GM19395 (cell line): ENCODE results near the gene SREK1.
A peak's percentile ranks its signal among the peaks of the same experiment; 100 is the strongest.
"Not testable (repeated sequence)": the region's sequence is repeated elsewhere in the genome, so short reads cannot be mapped to it uniquely, and the experiment has no call there.

Source experiments
- ATAC-seq: cut with Tn5 transposase; IDR thresholded peaks from one replicate; pipeline ENCODE4 v1.9.1; 2021; ENCODE audit warnings: mild to moderate bottlenecking, moderate library complexity; ENCODE audit not compliant: unreplicated experiment

The SREK1 gene

GRCh38 chr5:66144074-66144833 is at the start of gene SREK1:
TSS of gene SREK1 (plus strand) at chr5:66144300. CDS start at chr5:66144377, 77 bp downstream.
- ATAC-seq, result peak; percentile 90

DNA sequence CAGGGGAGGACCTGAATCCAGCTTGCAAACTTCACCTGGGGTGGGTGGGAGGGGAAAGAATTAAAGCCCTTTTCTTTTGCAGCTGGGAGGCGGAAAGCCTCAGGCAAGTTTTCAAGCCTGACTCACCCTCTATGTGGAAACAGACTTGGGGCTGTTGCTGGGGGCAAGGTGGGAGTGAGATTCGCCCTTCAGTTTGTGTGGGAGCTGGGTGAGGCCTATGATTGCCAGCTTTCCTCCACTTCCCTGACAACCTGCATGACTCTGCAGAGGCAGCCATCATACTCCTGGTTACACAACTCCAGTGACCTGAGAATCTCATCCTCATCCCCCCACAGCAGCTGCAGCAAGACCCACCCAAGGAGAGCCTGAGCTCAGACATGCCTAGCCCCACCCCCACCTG is 43.2 kb upstream of the SREK1 start:
- no peak for ATAC-seq

DNA sequence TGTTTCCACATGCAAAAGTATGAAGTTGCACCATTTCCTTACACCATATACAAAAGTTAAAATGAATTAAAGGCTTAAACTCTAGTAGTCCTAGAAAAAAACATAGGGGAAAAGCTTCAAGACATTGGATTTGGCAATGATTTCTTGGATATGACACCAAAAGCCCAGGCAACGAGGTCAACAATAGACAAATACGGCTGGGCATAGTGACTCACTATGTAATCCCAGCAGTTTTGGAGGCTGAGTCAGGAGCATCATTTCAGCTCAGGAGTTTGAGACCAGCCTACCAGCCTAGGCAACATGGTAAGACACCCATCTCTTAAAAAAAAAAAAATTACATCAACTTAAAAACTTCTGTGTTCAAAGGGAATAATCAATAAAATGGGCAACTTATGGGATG is 30.9 kb upstream of the SREK1 start:
- no peak for ATAC-seq

- ATAC-seq, result no peak
These were observed 25.8 kb upstream of the SREK1 start for GRCh38 chr5:66118304-66118703.

DNA sequence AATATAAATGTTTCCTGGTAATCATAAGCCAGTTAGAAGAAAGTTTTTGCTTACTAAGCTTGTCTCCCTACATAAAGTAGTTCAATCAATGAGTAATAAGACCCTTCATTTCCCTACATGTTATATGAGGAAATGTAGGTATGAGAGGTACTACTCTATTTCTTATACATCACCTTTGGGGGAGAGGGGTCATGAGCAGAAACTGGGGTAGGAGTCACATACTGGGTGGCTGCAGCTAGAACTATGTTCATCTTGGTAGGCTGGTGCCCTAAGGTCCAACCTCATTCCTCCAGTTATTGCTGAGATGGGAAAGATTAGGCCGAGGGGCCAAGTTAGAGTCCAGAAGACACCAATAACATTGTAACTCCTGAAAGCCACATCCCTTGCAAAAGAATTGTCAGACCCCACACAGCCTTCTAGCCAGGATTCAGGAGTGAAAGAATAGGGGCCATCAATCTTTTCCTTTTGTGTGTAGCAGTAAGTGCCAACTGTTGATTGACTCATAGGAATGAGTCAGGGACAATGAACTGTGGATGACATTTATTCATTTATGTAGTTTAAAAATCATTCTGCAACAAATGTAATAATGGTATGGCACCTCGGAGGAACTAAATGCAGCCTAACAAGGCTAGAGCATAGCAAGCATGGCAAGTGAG is 21.6 kb upstream of the SREK1 start:
- ATAC-seq, result no peak

- ATAC-seq, result no peak
These were observed 15.0 kb upstream of the SREK1 start for GRCh38 chr5:66129144-66129543.

- no peak for ATAC-seq
These were observed 13.6 kb upstream of the SREK1 start for GRCh38 chr5:66130493-66130892.

DNA sequence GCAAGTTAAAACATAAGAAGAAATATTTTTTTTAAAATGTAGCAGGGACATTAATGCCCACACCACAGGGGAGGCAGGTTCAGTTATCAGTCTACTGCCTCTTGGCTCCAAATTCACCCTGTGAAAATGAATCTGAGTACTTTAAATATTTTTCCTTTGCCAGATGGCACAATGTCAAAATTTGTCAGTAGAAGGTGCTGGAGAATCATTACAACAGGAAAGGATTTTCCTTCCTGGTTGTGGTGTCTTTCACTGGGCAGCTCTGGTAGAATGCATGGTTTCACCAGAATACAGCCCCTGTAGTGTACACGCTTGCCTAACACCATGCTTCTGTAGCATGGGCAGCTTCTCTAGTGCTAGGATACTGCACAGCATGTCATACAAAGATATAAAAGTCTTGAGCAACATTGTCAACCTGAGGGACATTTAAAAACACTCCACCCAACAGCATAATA is 9.7 kb upstream of the SREK1 start:
- no peak for ATAC-seq

GRCh38 chr5:66136053-66136452 is 8.0 kb upstream of the SREK1 start:
- ATAC-seq, result no peak

DNA sequence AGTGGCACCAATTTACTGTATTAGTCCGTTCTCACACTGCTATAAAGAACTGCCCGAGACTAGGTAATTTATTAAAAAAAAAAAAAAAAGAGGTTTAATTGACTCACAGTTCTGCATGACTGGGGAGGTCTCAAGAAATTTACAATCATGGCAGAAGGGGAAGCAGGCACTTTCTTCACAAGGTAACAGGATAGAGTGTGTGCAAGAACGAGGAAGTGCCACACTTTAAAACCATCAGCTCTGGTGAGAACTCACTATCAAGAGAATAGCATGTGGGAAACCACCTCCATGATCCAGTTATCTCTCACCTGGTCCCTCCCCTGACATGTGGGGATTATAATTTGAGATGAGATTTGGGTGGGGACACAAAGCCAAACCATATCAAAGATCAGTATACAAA is 7.2 kb upstream of the SREK1 start:
- not testable (repeated sequence) for ATAC-seq

GRCh38 chr5:66138637-66139317 is 5.3 kb upstream of the SREK1 start:
- ATAC-seq, result peak; percentile 65

GRCh38 chr5:66139318-66139712 is 4.8 kb upstream of the SREK1 start:
- no peak for ATAC-seq

GRCh38 chr5:66142417-66142816 is 1.7 kb upstream of the SREK1 start:
- ATAC-seq, result no peak

- ATAC-seq, result peak; percentile 36
These were observed 527 bp upstream of the SREK1 start for GRCh38 chr5:66143473-66144073.

- peak; percentile 62 for ATAC-seq
These were observed 812 bp downstream of the SREK1 start for GRCh38 chr5:66144834-66145390.

DNA sequence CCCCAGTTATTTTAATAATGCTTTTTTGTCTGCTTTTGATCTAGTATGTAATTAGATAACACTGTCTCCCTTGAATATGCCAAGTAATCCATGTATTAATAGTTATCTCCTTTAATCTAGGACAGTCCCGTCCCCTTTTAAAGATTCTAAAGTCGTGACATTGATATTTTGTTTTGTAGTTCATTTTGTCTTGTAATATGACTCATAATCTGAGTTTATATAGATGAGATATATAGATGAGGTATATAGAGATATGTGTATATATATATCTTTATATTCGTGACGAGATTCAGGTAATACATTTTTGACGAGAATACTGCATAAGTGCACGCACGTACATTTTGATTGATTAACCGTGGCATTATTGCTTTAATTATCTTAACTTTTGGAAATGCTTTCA is 1.6 kb downstream of the SREK1 start:
- ATAC-seq, result no peak

- no peak for ATAC-seq
These were observed 5.8 kb downstream of the SREK1 start for GRCh38 chr5:66149950-66150349.

DNA sequence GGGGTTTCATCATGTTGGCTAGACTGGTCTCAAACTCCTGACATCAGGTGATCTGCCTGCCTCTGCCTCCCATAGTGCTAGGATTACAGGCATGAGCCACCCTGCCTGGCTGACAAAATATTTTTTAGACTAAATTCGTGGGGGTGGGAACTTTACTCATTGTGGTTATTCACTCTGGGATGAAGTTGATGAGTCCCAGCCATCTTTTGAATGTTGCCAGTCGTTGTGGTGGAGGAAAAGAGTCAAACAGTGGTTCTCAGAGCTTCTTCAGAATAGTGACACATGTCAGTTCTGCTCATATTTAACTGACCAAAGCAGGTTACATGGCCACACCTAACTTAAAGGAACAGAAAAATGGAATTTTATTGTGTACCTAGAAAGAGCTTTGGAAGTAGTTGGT is 6.9 kb downstream of the SREK1 start:
- no peak for ATAC-seq

DNA sequence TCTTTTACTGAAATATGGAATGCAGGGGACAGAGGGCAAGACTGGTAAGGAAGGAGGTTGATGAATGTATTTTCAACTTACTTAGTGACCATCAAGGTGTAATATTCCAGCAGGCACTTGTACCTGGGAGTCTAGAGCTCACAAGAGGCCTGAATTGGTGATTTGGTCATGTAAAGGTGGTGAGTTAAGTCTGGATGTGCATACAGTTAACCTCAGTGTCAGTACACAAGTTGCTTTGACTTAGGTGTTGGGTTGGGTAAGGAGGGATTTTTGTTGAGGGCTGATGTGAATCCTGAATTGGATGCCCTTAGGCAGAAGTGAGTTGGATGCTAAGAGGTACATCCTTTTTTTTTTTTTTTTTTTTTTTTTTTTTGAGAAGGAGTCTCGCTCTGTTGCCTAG is 7.4 kb downstream of the SREK1 start:
- no peak for ATAC-seq

DNA sequence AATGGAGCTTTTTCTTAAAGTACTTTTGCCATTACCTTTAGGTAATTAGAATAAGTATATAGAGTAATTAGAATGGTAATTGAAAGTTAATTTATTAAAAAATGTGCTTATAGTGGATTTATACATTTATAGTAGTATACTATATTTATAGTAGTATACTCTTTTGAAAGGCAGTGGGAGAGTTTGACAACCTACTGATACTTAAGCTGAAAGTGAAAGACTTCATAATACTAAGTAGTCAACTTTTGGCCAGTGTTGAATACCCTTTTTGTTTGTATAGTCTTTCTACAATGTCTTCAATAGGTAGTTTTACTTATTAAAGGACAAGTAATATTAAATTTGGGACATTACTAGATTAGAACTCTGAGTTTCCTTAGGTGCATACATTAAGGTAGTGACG is 12.9 kb downstream of the SREK1 start:
- ATAC-seq, result no peak

DNA sequence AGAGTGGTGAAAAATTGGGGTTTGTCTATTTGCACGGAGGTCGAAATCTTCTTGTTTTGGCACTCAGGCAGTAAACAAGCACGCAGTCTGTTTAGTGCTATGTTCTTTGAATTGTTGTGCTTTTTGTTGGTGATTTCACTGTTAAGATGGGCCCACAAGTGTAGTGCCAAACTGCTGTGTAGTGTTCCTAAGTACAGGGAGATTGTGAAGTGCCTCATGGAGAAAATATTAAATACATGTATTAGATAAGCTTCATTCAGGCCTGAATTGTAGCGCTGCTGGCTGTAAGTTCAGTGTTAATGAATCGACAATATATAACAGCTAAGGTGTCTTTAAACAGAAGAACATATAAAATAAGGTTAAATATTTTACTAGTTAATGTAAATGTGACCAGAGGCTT is 17.3 kb downstream of the SREK1 start:
- ATAC-seq, result no peak
